Aorta (tissue), 5 donors: Measurements from ENCODE around the gene LGALSL. TPM values are rescaled to one million over a fixed set of nuclear protein-coding genes. Genes with fewer than 3 reads are reported as not detected.

Experiments
- ATAC-seq: fragments of 200-7000 bp; cut with Tn5 transposase; one replicate; pipeline ENCODE4 v1.9.1; 2022; ENCODE audit warnings: moderate library complexity; ENCODE audit not compliant: low FRiP score
- DNase-seq, 2 donors: peaks; one replicate each; pipeline ENCODE4 v3.0.0-alpha.2; 2020
- H3K27ac ChIP-seq, 2 donors: one replicate each; pipeline ENCODE4 v1.5.1; 2013; ENCODE audit warnings: low read length in 2 of 2, mild to moderate bottlenecking in 2 of 2, moderate library complexity in 2 of 2, control low read depth in 1 of 2, inconsistent platforms in 1 of 2, low read depth in 1 of 2
- H3K27me3 ChIP-seq, 2 donors: one replicate each; pipeline ENCODE4 v1.6.1; 2013; ENCODE audit warnings: control low read depth in 1 of 2, low read length in 1 of 2, mild to moderate bottlenecking in 1 of 2, moderate library complexity in 1 of 2; ENCODE audit not compliant: insufficient read depth in 2 of 2, control insufficient read depth in 1 of 2
- H3K36me3 ChIP-seq, 2 donors: one replicate each; pipeline ENCODE4 v1.6.1; 2013; ENCODE audit warnings: control low read depth in 1 of 2, low read length in 1 of 2, mild to moderate bottlenecking in 1 of 2; ENCODE audit not compliant: insufficient read depth in 2 of 2, control insufficient read depth in 1 of 2
- H3K4me1 ChIP-seq, 2 donors: one replicate each; pipeline ENCODE4 v1.6.1; 2013; ENCODE audit warnings: low read length in 2 of 2, control low read depth in 1 of 2, mild to moderate bottlenecking in 1 of 2, moderate library complexity in 1 of 2; ENCODE audit not compliant: insufficient read depth in 2 of 2, control insufficient read depth in 1 of 2
- H3K4me3 ChIP-seq, 2 donors: one replicate each; pipeline ENCODE4 v1.5.1; 2013; ENCODE audit warnings: low read length in 2 of 2, control low read depth in 1 of 2, mild to moderate bottlenecking in 1 of 2
- H3K9me3 ChIP-seq: one replicate; pipeline ENCODE4 v1.6.1; 2013; ENCODE audit warnings: mild to moderate bottlenecking, low read length; ENCODE audit not compliant: control insufficient read depth
- WGBS, 2 donors: extraction: QIAGEN DNeasy Blood & Tissue Kit; methylation state at CpG; one replicate each; pipeline ENCODE4 v1.1.7; 2013; 5-methylcytosine and 5-hydroxymethylcytosine counted together
- intact Hi-C, 2 donors: fragments of 100-400 bp; cut with DNase I; formaldehyde crosslinking; loops; one replicate each; pipeline versions ENCODE4 v1.14.2 to v1.15.0; 2022
- polyA plus RNA-seq, 2 donors: library from polyadenylated mRNA; stranded (reverse); fragments of 200-250 nt; gene quantifications; one replicate each; pipeline ENCODE4 v1.2.3, GENCODE V29; 2013
- total RNA-seq, 2 donors: library from RNA; stranded (reverse); fragmentation: NEBNext Ultra II Directional; extraction: Animal tissue kit (Norgen Biotek cat#: 25700); gene quantifications; one replicate each; pipeline ENCODE4 v1.2.1, GENCODE V29; 2021
- donor health status: healthy with polysubstance abuse.
- donor health status: Bipolar disorder and iron deficiency.
- donor health status: DM: no; HTN: no; CAD: no.
- donor health status: DM: no; HTN: no; CAD: no.
- donor health status: DM: yes; HTN: yes; CAD: no.

Gene LGALSL
- total and polyA plus RNA-seq, 4 donors = 18.5 to 26.8 (median 19.4) TPM

- intact Hi-C loops = loop anchor here in 1 of 2 donors (5.0 kb wide), 1 partner anchor 39 kb away; the partner anchor contains the start of gene LGALSL
- Histone ChIP-seq H3K4me1 (peaks cover 0 to 2% of the 10 kb centered on the region in 2 donors), H3K9me3 (no peaks in the 10 kb centered on the region), H3K27ac (peak overlapping the region in 1 of 2 donors; percentile 3), H3K36me3 (no peaks in the 10 kb centered on the region), H3K4me3 (no peak overlapping the region), H3K27me3 (no peaks in the 10 kb centered on the region)
- DNase-seq (no peak), ATAC-seq (no peak)
- WGBS, 2 donors = 1 to 5% methylated on average over 4 of the region's 4 CpGs
Measured at GRCh38 chr2:64491426-64491825, 37.5 kb downstream of the LGALSL start.

DNA sequence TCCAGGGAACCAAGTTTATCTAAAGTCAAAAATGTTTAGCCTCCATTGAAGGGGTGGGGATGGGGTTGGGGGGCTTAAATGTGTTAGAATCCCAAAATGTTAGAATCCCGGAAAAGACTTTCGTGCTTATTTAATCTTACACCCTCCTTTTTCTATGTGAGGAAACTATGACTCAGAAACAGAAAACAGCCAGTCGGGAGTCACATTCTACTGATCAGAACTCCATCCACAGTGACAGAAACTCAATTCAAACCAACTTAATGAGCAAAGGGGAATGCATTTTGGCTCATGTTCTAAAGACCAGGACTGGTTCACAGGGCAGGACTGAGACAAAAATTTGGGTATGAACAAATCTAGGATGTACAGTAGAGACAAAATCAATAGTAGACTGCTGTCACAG lies 38.3 kb downstream of the LGALSL start:
- DNase-seq (no peak), ATAC-seq (no peak)
- intact Hi-C loops = loop anchor here in 1 of 2 donors (5.0 kb wide), 1 partner anchor 40 kb away; the partner anchor contains the start of gene LGALSL
- Histone ChIP-seq H3K36me3 (no peaks in the 10 kb centered on the region), H3K4me1 (peaks cover 0 to 2% of the 10 kb centered on the region in 2 donors), H3K27ac (peak overlapping the region in 1 of 2 donors; percentile 3), H3K4me3 (no peak overlapping the region), H3K27me3 (no peaks in the 10 kb centered on the region), H3K9me3 (no peaks in the 10 kb centered on the region)
- 31 to 33% methylated on average over 3 of the region's 3 CpGs for WGBS, 2 donors

DNA sequence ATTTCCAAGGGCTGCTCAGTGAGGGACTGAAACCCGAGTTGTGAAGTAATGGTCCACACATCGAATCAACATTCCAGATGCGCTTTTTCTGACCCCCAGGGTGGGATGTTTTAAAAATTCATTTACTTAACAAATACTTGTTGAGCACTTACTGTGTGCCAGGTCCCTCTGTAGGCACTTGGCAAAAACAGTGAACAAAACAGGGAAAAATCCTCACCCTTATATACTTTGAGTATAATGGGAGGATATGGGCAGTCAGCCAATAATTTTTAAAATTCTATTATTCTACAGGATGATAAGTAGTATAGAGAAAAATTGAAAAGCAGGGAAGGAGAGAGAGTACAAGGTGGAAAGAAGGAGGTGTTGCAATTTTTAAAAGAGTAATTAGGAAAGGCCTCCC lies 38.9 kb downstream of the LGALSL start:
- WGBS, 2 donors = 93 to 94% methylated on average over 3 of the region's 3 CpGs
- Histone ChIP-seq H3K4me1 (peaks cover 0 to 2% of the 10 kb centered on the region in 2 donors), H3K9me3 (no peaks in the 10 kb centered on the region), H3K4me3 (no peak overlapping the region), H3K36me3 (no peaks in the 10 kb centered on the region), H3K27ac (no peak overlapping the region), H3K27me3 (no peaks in the 10 kb centered on the region)
- ATAC-seq (no peak), DNase-seq (no peak)
- intact Hi-C loops = loop anchor here in 1 of 2 donors (5.0 kb wide), 1 partner anchor 41 kb away; the partner anchor contains the start of gene LGALSL

DNA sequence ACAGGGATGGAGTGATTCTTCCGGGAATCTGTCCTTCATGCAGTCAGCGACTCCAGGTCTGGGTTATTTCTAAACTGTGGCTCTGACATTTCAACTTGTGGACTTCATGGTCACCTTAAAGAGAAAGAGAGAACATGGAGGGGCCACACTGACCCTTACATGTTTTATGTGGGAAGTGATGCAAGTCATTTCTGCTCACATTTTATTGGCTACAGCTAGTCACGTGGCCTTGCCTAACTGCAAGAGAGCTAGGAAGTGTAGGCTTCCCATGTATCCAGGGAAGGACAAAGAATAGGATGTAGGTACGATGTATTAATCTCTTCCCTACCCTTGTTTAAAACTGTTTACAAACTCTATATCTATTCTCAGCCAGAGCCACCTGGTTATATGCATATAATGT lies 39.8 kb downstream of the LGALSL start:
- Histone ChIP-seq H3K36me3 (no peaks in the 10 kb centered on the region), H3K4me3 (no peak overlapping the region), H3K27ac (no peak overlapping the region), H3K4me1 (peaks cover 0 to 2% of the 10 kb centered on the region in 2 donors), H3K9me3 (no peaks in the 10 kb centered on the region), H3K27me3 (no peaks in the 10 kb centered on the region)
- intact Hi-C loops = loop anchor here in 1 of 2 donors (5.0 kb wide), 1 partner anchor 41 kb away; the partner anchor contains the start of gene LGALSL
- 87 to 95% methylated on average over 4 of the region's 4 CpGs for WGBS, 2 donors
- ATAC-seq (no peak), DNase-seq (no peak)

DNA sequence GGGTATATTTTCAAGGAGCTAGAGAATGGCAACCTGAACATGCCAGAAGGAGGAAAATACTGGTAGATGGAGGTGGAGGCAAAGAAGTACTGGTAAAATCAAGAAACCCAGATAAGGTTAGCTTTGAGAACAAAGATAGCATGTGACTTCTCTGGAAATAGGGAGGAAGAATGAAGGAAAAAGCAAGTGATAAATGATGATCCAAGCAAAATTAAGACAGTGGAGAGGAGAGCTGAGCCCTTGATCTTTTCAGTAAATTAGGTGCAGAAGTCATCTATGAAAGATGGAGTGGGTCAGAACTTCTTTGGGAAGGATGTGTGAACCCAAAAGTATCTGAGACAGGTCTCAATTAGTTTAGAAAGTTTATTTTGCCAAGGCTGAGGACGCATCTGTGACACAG lies 44.5 kb downstream of the LGALSL start:
- intact Hi-C loops = no loop called here
- no peak for DNase-seq
- no peaks in the 10 kb centered on the region for H3K27me3 ChIP-seq
- no peak overlapping the region for H3K4me3 ChIP-seq
- WGBS, 2 donors = 95 to 96% methylated on average over 1 of the region's 1 CpG
- ATAC-seq = no peak
- H3K4me1 ChIP-seq = no peaks in the 10 kb centered on the region
- H3K27ac ChIP-seq = no peak overlapping the region
- no peaks in the 10 kb centered on the region for H3K9me3 ChIP-seq
- no peaks in the 10 kb centered on the region for H3K36me3 ChIP-seq

DNA sequence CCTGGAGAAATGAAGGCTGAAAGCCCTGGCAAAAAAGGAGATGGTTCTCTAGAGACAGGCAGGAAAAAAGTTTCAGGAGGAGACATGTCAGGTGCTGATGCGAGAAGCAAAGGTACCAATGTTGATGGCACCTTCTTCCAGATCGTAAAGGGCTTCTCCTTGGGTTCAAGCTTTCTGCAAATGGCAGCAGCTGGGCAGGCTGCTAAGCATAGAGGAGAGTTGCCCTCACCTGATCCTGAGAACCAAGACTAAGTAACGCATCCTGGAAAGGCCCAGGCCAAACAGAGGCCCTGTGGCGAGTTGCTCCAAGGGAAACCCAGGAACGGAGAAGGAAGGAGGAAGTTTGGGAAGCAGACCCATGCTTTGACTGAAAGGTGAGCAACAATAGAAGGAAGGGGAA lies 46.6 kb downstream of the LGALSL start:
- no peak for DNase-seq
- intact Hi-C loops = no loop called here
- ATAC-seq = no peak
- Histone ChIP-seq H3K27ac (no peak overlapping the region), H3K4me1 (no peaks in the 10 kb centered on the region), H3K9me3 (no peaks in the 10 kb centered on the region), H3K4me3 (no peak overlapping the region), H3K36me3 (no peaks in the 10 kb centered on the region), H3K27me3 (no peaks in the 10 kb centered on the region)
- 94 to 98% methylated on average over 5 of the region's 5 CpGs for WGBS, 2 donors

DNA sequence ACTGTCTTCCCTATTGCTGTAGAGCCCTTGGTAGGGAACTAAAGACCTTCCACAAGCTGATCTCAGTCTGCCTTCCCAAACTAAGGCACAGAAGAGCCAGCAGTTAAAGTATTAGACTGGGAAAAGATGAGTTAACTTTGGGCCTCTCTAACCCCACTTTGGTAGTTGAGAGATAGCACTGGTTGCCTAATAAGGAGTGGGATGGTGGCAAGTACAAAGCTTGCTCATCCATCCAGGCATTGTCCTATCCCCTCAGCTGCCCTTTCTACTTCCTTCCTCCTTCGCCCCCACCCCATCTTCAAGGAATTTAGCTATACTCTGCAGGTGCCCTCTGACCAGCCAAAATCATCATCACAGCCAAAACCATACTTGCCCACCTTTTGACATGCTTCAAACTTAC lies 48.0 kb downstream of the LGALSL start:
- DNase-seq (no peak), ATAC-seq (no peak)
- Histone ChIP-seq H3K27me3 (no peaks in the 10 kb centered on the region), H3K27ac (no peak overlapping the region), H3K9me3 (no peaks in the 10 kb centered on the region), H3K4me1 (no peaks in the 10 kb centered on the region), H3K4me3 (no peak overlapping the region), H3K36me3 (no peaks in the 10 kb centered on the region)
- WGBS, 2 donors = 84 to 88% methylated on average over 1 of the region's 1 CpG
- intact Hi-C loops = no loop called here

DNA sequence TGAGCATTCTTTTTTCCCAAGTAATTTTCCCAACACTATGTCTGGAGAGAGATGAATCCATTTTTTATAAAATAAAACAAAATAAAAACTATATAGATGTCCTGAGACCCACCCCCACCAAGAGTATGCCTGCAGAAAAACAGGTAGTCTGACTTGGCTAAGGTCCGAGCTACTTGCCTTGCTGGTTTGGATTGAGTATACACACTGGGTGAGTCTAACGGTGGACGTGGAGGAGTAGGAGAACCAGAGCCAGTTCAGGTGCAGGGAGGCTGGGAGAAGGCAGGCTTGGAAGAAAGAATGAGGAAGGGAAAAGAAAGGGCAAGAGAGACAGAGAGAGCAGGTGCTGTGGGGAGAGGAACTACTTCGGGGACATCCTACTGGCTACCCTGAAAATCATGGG lies 48.9 kb downstream of the LGALSL start:
- no peak overlapping the region for H3K4me3 ChIP-seq
- no peaks in the 10 kb centered on the region for H3K4me1 ChIP-seq
- intact Hi-C loops = no loop called here
- no peaks in the 10 kb centered on the region for H3K36me3 ChIP-seq
- H3K27ac ChIP-seq = no peak overlapping the region
- ATAC-seq (no peak), DNase-seq (no peak)
- H3K27me3 ChIP-seq = no peaks in the 10 kb centered on the region
- WGBS, 2 donors = 89 to 92% methylated on average over 4 of the region's 4 CpGs
- no peaks in the 10 kb centered on the region for H3K9me3 ChIP-seq

- Histone ChIP-seq H3K27me3 (no peaks in the 10 kb centered on the region), H3K27ac (no peak overlapping the region), H3K4me3 (no peak overlapping the region), H3K4me1 (no peaks in the 10 kb centered on the region), H3K36me3 (no peaks in the 10 kb centered on the region), H3K9me3 (no peaks in the 10 kb centered on the region)
- intact Hi-C loops = no loop called here
- ATAC-seq = no peak
- WGBS, 2 donors = 80% methylated on average over 16 of the region's 16 CpGs
- no peak for DNase-seq
Measured at GRCh38 chr2:64504774-64505720, 51.1 kb downstream of the LGALSL start.
